Astrocyte of the cerebellum (primary cell): Measurements from ENCODE around the gene SH3RF3.

ENCODE experiments used
- DNase-seq: peaks from one replicate; pipeline ENCODE4 v3.0.0-alpha.2; 2011; ENCODE audit warnings: low read depth
- H3K4me3 ChIP-seq: 2 replicates; pipeline ENCODE4 v1.5.1; 2011; ENCODE audit warnings: mild to moderate bottlenecking, low read depth, low read length, moderate library complexity
- in situ Hi-C: cut with HindIII; loops from 2 replicates; pipeline ENCODE4 v1.10.0; 2017; ENCODE audit warnings: low sequenced_read_pairs
- TF ChIP-seq, protein P1 (sequence below): IDR thresholded peaks from 2 replicates; pipeline ENCODE4 v1.5.1; 2012; ENCODE audit warnings: low read length, low read depth, moderate library complexity, mild to moderate bottlenecking; ENCODE audit errors: missing control alignments

The SH3RF3 gene

DNA sequence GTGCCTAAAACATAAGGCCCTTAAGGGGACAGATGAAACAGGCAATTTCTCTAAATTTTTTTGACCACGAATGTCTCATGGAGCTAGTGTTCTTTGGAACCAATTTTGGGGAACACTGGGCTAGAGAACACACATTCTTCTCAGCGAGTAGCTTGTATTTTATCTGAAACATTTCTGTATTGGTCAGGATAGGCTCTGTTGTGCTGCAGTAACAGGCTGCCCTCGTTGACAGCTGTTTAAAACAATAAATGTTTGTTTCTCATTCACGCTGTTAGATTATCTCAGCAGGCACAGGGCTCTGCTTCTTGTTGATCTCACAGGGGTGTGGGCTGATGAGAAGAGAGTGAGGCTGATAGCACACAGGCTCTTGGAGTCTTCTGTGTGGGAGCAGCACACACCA lies 105.3 kb downstream of the SH3RF3 start:
- no peak for DNase-seq
- no peak overlapping the region for H3K4me3 ChIP-seq
- TF ChIP-seq, protein P1, sequence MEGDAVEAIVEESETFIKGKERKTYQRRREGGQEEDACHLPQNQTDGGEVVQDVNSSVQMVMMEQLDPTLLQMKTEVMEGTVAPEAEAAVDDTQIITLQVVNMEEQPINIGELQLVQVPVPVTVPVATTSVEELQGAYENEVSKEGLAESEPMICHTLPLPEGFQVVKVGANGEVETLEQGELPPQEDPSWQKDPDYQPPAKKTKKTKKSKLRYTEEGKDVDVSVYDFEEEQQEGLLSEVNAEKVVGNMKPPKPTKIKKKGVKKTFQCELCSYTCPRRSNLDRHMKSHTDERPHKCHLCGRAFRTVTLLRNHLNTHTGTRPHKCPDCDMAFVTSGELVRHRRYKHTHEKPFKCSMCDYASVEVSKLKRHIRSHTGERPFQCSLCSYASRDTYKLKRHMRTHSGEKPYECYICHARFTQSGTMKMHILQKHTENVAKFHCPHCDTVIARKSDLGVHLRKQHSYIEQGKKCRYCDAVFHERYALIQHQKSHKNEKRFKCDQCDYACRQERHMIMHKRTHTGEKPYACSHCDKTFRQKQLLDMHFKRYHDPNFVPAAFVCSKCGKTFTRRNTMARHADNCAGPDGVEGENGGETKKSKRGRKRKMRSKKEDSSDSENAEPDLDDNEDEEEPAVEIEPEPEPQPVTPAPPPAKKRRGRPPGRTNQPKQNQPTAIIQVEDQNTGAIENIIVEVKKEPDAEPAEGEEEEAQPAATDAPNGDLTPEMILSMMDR: no peak
- in situ Hi-C loops: no loop called here

GRCh38 chr2:109236147-109236546 lies 107.1 kb downstream of the SH3RF3 start:
- DNase-seq: no peak
- in situ Hi-C loops: no loop called here
- TF ChIP-seq, protein P1: no peak
- no peak overlapping the region for H3K4me3 ChIP-seq

GRCh38 chr2:109237792-109238191 lies 108.8 kb downstream of the SH3RF3 start:
- DNase-seq: no peak
- H3K4me3 ChIP-seq: no peak overlapping the region
- in situ Hi-C loops: no loop called here
- TF ChIP-seq, protein P1: no peak

GRCh38 chr2:109238580-109238979 lies 109.6 kb downstream of the SH3RF3 start:
- TF ChIP-seq, protein P1: no peak
- no peak for DNase-seq
- in situ Hi-C loops: no loop called here
- H3K4me3 ChIP-seq: no peak overlapping the region

DNA sequence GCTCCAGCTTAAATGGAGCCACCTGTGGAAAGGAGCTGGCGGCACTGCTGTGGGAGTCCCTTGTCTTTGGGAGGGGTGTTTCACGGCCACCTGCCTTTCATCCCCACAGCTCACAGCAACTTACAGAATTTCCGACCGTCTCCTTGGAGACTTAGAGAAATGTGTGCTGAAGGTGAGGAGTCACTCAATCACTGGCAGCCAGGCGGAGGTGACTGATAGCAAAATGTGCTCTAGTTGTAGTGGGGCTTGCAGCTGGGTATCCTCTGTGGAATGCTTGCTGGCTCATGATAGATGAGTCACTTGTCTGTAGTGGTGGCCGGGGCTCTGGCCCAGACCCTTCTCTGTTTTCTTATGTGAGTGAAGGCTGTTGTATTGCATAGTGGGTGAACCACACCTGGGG lies 110.7 kb downstream of the SH3RF3 start:
- TF ChIP-seq, protein P1: no peak
- H3K4me3 ChIP-seq: no peak overlapping the region
- in situ Hi-C loops: loop anchor here (5.0 kb wide), 3 partner anchors 48 to 108 kb away; no protein-coding TSS in a partner anchor
- DNase-seq: no peak

DNA sequence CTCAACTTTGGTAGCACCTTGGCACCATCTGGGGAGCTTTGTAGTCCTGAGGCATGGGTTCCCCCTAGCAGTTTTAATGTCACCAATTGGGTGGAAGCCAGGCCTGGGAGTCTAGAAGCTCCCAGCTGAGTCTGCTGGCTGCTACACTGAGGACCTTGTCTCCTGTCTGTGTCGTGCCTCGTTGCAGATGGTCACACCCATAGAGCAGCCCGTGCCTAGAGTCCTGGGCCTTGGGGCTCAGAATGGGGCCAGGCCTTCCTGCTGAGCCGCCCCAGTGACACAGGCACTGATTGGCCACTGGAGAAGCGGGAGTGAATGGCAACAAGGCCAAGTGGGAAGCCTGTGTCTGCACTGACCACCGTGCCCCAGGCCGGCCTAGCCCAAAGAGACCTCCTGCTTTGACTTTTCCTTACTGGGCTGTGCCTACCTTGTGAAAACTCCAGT lies 113.2 kb downstream of the SH3RF3 start:
- in situ Hi-C loops: loop anchor here (5.0 kb wide), 3 partner anchors 45 to 105 kb away; no protein-coding TSS in a partner anchor
- no peak for DNase-seq
- TF ChIP-seq, protein P1: no peak
- H3K4me3 ChIP-seq: no peak overlapping the region
